NCI-H446 (cell line): ENCODE measurements around the gene RAB20.
"Not testable (repeated sequence)": the region's sequence is repeated elsewhere in the genome, so short reads cannot be mapped to it uniquely, and the experiment has no call there.

Experiments
- DNase-seq, 2 experiments: peaks; one replicate each; lab custom pipeline; 2025; lab: John Stamatoyannopoulos, UW

Gene RAB20

DNA sequence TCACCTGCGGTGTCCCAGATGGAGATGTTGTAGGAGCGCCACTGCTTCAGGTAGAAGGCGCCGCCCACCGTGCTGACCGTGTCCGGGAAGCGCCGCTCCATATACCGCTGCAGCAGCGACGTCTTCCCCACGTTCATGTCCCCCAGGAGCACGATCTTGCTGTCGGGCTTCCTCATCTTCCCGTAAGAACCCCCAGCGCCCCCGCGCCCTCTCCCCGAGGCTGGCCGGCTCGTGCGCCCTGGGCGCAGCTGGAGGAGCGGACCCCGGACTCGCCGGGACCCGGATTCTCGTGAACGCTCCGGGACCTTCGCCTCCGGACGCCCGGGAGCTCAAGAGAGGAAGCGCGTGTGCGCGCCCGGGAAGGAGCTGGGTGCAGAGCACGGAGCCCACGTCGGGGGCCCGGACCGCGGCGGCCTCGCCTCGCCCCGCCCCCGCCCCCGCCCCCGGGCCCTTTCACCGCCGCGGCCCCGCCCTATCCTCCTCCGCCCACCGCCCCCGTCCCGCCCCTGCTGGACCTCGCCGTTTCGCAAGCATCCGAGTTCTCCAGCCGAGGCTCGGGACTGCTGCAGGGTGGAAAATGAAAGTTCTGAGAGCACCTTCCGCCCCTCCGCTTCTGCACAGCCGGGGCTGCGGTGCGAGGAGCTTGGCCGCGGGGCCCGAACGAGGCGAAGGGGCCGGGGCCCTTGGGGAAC lies at the start of gene RAB20:
TSS of gene RAB20 (minus strand) at position 379 of the 692 bp plus-strand sequence. CDS start at position 176, 203 bp downstream.
- no peak for DNase-seq

- DNase-seq, result no peak
Measured at GRCh38 chr13:110610955-110611595, 49.6 kb upstream of the RAB20 start.

- no peak for DNase-seq
Measured at GRCh38 chr13:110607675-110608224, 46.2 kb upstream of the RAB20 start.

- not testable (repeated sequence) for DNase-seq
Measured at GRCh38 chr13:110606281-110606680, 44.8 kb upstream of the RAB20 start.

GRCh38 chr13:110605132-110605531 lies 43.6 kb upstream of the RAB20 start:
- DNase-seq, result no peak

- DNase-seq, result no peak
Measured at GRCh38 chr13:110600980-110601379, 39.5 kb upstream of the RAB20 start.

GRCh38 chr13:110600261-110600819 lies 38.8 kb upstream of the RAB20 start:
- DNase-seq, result no peak

GRCh38 chr13:110597041-110597689 lies 35.6 kb upstream of the RAB20 start:
- no peak for DNase-seq

DNA sequence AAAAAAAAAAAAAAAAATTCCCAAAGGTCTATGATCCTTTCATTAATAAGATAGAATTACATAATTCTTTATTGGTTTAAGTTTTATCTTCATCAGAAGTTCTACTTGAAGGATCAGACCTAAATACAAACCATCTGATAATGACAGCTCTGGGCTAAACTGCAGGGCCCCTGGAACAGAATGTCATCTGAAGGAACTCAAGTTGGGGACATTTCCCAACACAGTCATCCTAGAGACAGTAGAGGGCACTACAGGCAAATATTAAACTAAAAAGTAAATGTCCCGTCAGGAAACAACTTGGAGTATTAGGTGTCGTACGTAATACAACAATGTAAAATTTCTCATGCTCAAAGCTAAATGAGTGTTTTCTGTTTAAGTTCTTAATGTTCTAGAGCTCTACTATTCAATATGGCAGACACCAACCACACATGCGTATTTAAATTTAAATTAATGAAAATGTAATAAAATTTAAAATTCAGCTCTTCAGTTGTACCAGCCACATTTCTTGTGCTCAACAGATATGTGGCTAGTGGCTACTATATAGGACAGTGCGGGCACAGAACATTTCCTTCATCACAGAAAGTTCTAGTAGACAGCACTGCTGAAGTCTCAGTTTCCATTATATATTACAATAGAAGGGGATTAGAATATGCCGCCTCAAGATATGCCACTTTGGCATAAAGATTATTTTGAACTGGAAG lies 32.1 kb upstream of the RAB20 start:
- no peak for DNase-seq

DNA sequence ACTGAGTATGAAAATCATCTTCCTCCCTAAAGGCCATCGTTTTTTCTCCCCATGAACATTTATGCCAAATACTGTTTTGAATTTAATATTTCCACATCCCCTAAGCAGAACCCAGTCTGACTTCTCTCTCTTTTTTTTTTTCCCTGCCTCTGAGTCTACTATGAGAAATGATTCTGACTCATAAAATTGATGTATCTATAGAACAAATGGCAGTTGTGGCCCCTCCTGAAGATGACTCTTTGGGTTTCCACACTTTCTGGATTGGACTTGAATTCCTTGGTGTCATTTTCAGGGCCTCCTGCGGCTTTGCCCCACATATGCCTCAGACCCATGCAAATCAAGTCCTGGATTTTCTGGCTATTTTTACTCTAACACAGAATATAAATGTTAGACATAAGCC lies 31.1 kb upstream of the RAB20 start:
- DNase-seq, result no peak

GRCh38 chr13:110590577-110590976 lies 29.1 kb upstream of the RAB20 start:
- no peak for DNase-seq

GRCh38 chr13:110589793-110590390 lies 28.4 kb upstream of the RAB20 start:
- no peak for DNase-seq

- DNase-seq, result no peak
Measured at GRCh38 chr13:110583178-110583865, 21.8 kb upstream of the RAB20 start.

- DNase-seq, result no peak
Measured at GRCh38 chr13:110582421-110582954, 21.0 kb upstream of the RAB20 start.

DNA sequence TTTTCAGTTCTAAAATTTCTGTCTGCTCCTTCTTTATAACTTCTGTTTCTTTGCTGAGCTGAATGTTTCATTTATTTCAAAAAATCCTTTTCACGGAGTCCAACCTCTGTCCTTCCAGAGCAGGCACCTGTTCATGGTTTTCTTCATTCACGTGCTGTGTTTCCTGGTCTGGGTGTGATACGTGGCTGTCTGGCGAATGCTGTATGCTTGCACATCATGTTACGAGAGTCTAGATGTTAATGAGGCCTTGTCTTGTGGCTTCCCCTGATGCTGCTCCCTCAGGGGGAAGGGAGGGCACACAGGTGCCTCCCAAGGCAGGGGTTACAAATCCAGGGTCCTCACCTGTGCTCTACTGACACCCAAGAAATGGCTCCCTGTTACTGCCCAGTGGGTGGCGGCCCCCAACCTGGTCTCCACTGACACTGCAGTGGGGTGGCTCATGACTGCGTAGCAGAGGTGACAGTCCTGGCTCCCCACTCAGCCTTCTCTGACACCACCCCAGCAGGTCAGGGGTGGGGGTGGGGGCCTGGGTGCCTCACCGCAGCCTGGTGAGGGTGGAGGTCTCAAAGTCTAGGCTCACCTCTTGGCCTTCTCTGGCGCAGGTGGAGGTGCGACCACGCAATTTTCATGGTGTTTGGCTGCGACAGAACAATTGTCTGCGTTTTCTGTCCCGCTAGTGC lies 20.1 kb upstream of the RAB20 start:
- no peak for DNase-seq

DNA sequence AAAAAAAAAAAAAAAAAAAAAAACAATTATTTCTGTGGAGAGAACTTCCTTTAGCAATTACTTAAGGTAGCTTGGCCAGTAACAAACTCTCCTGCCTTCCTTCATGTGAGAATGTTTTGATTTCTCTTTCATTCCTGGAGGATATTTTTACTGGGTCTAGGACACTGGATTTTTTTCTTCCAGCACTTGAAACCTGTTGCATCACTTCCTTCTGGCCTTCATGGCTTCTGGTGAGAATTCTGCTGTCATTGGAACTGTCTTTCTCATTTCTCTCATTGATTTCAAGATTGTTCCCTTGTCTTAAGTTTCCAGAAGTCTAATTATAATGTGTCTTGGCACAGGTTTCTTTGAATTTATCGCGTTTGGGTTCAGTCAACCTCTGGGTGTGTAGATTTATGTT lies 19.3 kb upstream of the RAB20 start:
- DNase-seq, result no peak

DNA sequence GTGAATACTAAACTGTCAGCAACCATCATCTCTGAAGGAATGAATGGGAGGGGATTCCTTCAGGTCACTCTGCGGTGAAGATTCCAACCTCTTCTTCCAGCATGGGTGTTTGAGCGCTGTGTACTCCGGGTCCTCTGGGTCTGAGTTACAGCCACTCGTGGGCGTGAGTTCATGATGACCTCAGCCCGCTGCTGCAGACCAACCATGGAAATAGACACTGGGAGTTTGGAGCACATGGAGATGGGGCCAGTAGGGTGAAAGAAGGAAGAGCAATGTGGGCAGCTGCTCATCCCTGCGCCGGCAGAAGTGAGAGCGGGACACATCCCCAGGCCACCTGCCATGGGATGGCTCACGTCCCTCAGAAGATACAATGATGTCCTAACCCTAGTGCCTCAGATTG lies 16.8 kb upstream of the RAB20 start:
- DNase-seq, result no peak

GRCh38 chr13:110576736-110577476 lies 15.4 kb upstream of the RAB20 start:
- no peak for DNase-seq

DNA sequence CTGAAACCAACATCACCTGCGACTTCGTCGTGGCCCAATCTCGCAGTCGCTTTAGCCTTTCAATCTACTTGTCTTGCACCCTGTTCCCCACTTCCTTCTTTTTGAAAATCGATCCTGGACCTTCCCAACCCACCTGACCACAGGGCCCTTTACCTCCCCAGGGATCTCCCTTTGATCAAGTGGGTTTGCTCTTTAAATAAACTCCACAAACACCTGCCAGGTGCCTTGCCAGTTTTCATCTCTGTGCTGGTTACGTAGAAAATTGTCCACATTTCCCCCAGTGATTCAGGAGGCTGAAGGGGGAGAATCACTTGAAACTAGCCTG lies 14.5 kb upstream of the RAB20 start:
- no peak for DNase-seq
